Fibroblast of skin of back (primary cell): ENCODE data around the gene EXOC6B.

ENCODE experiments used
- DNase-seq: peaks from one replicate; pipeline ENCODE4 v3.0.0-alpha.2; 2013

The EXOC6B gene

GRCh38 chr2:72204156-72204785 is 621.6 kb downstream of the EXOC6B start:
- no peak for DNase-seq

GRCh38 chr2:72198532-72199241 is 627.1 kb downstream of the EXOC6B start:
- DNase-seq: peak; percentile 32

GRCh38 chr2:72193723-72194122 is 632.1 kb downstream of the EXOC6B start:
- DNase-seq: no peak

- no peak for DNase-seq
These were observed 634.4 kb downstream of the EXOC6B start for GRCh38 chr2:72191441-72191840.

GRCh38 chr2:72185206-72185605 is 640.6 kb downstream of the EXOC6B start:
- no peak for DNase-seq

GRCh38 chr2:72183466-72183865 is 642.4 kb downstream of the EXOC6B start:
- no peak for DNase-seq

- no peak for DNase-seq
These were observed 642.8 kb downstream of the EXOC6B start for GRCh38 chr2:72183016-72183415.

- DNase-seq: no peak
These were observed 643.3 kb downstream of the EXOC6B start for GRCh38 chr2:72182547-72182946.

- no peak for DNase-seq
These were observed 644.2 kb downstream of the EXOC6B start for GRCh38 chr2:72181616-72182015.

GRCh38 chr2:72180351-72180750 is 645.5 kb downstream of the EXOC6B start:
- DNase-seq: no peak

- DNase-seq: no peak
These were observed 647.3 kb downstream of the EXOC6B start for GRCh38 chr2:72178551-72178950.

- DNase-seq: no peak
These were observed 649.6 kb downstream of the EXOC6B start for GRCh38 chr2:72176281-72176680.

GRCh38 chr2:72175636-72176035 is 650.2 kb downstream of the EXOC6B start:
- no peak for DNase-seq

GRCh38 chr2:72173640-72174321 is 652.1 kb downstream of the EXOC6B start:
- peak; percentile 50 for DNase-seq

- DNase-seq: no peak
These were observed 653.4 kb downstream of the EXOC6B start for GRCh38 chr2:72172478-72172877.

GRCh38 chr2:72166279-72166678 is 659.6 kb downstream of the EXOC6B start:
- DNase-seq: peak; percentile 15

GRCh38 chr2:72165792-72166191 is 660.0 kb downstream of the EXOC6B start:
- no peak for DNase-seq

GRCh38 chr2:72162574-72162973 is 663.3 kb downstream of the EXOC6B start:
- no peak for DNase-seq

GRCh38 chr2:72159211-72159993 is 666.4 kb downstream of the EXOC6B start:
- DNase-seq: no peak

- no peak for DNase-seq
These were observed 667.7 kb downstream of the EXOC6B start for GRCh38 chr2:72157871-72158771.

- no peak for DNase-seq
These were observed 669.0 kb downstream of the EXOC6B start for GRCh38 chr2:72156872-72157271.

GRCh38 chr2:72155737-72156136 is 670.1 kb downstream of the EXOC6B start:
- no peak for DNase-seq
